Caco-2 (cell line): Measurements from ENCODE around the gene SLC4A1. TPM values are rescaled to one million over a fixed set of nuclear protein-coding genes. Genes with fewer than 3 reads are reported as not detected.
A peak's percentile ranks its signal among the peaks of the same experiment; 100 is the strongest.

Source experiments
- BruUV-seq: library from RNA; stranded (reverse); fragments of 400-500 nt; replicated peaks from 2 replicates; lab custom pipeline; 2021; lab: Mats Ljungman, UMichigan
- CTCF ChIA-PET: fragments of 300-600 bp; sonication (Branson Sonifier 250); formaldehyde crosslinking; loops from one replicate; lab custom pipeline; 2022; ENCODE audit warnings: antibody characterized with exemption; lab: Charles Lee
- POLR2A ChIA-PET: fragments of 300-600 bp; sonication (Branson Sonifier 250); formaldehyde crosslinking; loops from one replicate; lab custom pipeline; 2022; ENCODE audit warnings: antibody characterized with exemption; lab: Charles Lee
- DNase-seq, 2 experiments: peaks; one replicate each; pipeline versions ENCODE4 v3.0.0 to v3.0.0-alpha.2; 2020 to 2022
- H3K27me3 ChIP-seq: replicated peaks from 2 replicates; pipeline ENCODE4 v1.6.0; 2011; ENCODE audit warnings: low read length; ENCODE audit not compliant: control insufficient read depth, insufficient read depth
- H3K36me3 ChIP-seq: 2 replicates; pipeline ENCODE4 v1.5.1; 2011; ENCODE audit warnings: low read length; ENCODE audit not compliant: control insufficient read depth, insufficient read depth
- H3K4me1 ChIP-seq: fragments of 250-450 bp; sonication (Bioruptor Pico); 2 replicates; pipeline ENCODE4 v1.5.1; 2020; ENCODE audit warnings: mild to moderate bottlenecking
- H3K4me3 ChIP-seq: 2 replicates; pipeline ENCODE4 v1.5.1; 2011; ENCODE audit warnings: low read depth, mild to moderate bottlenecking, control low read depth, low read length
- H3K9me3 ChIP-seq: fragments of 250-450 bp; sonication (Bioruptor Pico); 2 replicates; pipeline ENCODE4 v1.5.1; 2020; ENCODE audit warnings: mild to moderate bottlenecking, moderate library complexity
- H3K27ac Mint-ChIP-seq: one replicate; pipeline ENCODE4 v1.8.0; 2022; ENCODE audit warnings: mixed read lengths; ENCODE audit not compliant: unreplicated experiment
- H3K27me3 Mint-ChIP-seq: one replicate; pipeline ENCODE4 v1.8.0; 2022; ENCODE audit warnings: mixed read lengths; ENCODE audit not compliant: insufficient read depth, unreplicated experiment
- H3K36me3 Mint-ChIP-seq: one replicate; pipeline ENCODE4 v1.8.0; 2022; ENCODE audit warnings: mild to moderate bottlenecking, mixed read lengths; ENCODE audit not compliant: insufficient read depth, unreplicated experiment
- H3K4me1 Mint-ChIP-seq: one replicate; pipeline ENCODE4 v1.8.0; 2022; ENCODE audit warnings: low read depth, mixed read lengths; ENCODE audit not compliant: unreplicated experiment
- H3K4me3 Mint-ChIP-seq: one replicate; pipeline ENCODE4 v1.8.0; 2022; ENCODE audit warnings: mild to moderate bottlenecking, moderate library complexity, mixed read lengths; ENCODE audit not compliant: unreplicated experiment
- H3K9me3 Mint-ChIP-seq: one replicate; pipeline ENCODE4 v1.8.0; 2022; ENCODE audit warnings: mixed read lengths; ENCODE audit not compliant: unreplicated experiment
- CTCF ChIP-seq, 2 experiments: fragments of 200-600 bp in 1 of 2; IDR thresholded peaks; 1 replicate in 1 of 2; 2 replicates in 1 of 2; pipeline versions ENCODE4 v1.5.1 to v1.8.0; 2011 to 2022; ENCODE audit warnings: antibody characterized with exemption in 1 of 2, control low read depth in 1 of 2, inconsistent platforms in 1 of 2, low read depth in 1 of 2, low read length in 1 of 2, mild to moderate bottlenecking in 1 of 2, moderate library complexity in 1 of 2; ENCODE audit not compliant: insufficient read depth in 1 of 2, severe bottlenecking in 1 of 2, unreplicated experiment in 1 of 2
- intact Hi-C: fragments of 100-400 bp; cut with micrococcal nuclease; formaldehyde crosslinking; loops from one replicate; pipeline ENCODE4 v1.10.0; 2022; ENCODE audit not compliant: unreplicated experiment
- total RNA-seq: library from RNA; stranded (reverse); gene quantifications from 2 replicates; pipeline ENCODE4 v1.2.3, GENCODE V29; 2022

The SLC4A1 gene
- total RNA-seq, 1 experiment from 2014 or later, result not detected

- peaks cover 12% of the 10 kb centered on the region for H3K4me1 Mint-ChIP-seq
- no peaks in the 10 kb centered on the region for H3K9me3 ChIP-seq
- no peak for TF ChIP-seq CTCF (IDR thresholded peaks at IDR 0.05; ENCODE audit: insufficient read depth in 1 of 2, low read depth in 1 of 2, low read length in 1 of 2, severe bottlenecking in 1 of 2, unreplicated experiment in 1 of 2)
- H3K27ac Mint-ChIP-seq, result no peak overlapping the region
- intact Hi-C loops, result no loop called here
- H3K4me1 ChIP-seq, result no peaks in the 10 kb centered on the region
- no TSS peak for BruUV-seq
- ChIA-PET CTCF (no interaction called here), POLR2A (no interaction called here)
- H3K36me3 Mint-ChIP-seq, result peaks cover 55% of the 10 kb centered on the region
- H3K27me3 Mint-ChIP-seq, result no peaks in the 10 kb centered on the region
- no peaks in the 10 kb centered on the region for H3K9me3 Mint-ChIP-seq
- H3K27me3 ChIP-seq, result no peaks in the 10 kb centered on the region
- H3K36me3 ChIP-seq, result peaks cover 2% of the 10 kb centered on the region
- H3K4me3 Mint-ChIP-seq, result no peak overlapping the region
- no peak overlapping the region for H3K4me3 ChIP-seq
- DNase-seq, result no peak
Measured at GRCh38 chr17:44207743-44208142, 60.2 kb downstream of the SLC4A1 start.

- H3K4me1 ChIP-seq, result no peaks in the 10 kb centered on the region
- H3K9me3 Mint-ChIP-seq, result no peaks in the 10 kb centered on the region
- no peak overlapping the region for H3K27ac Mint-ChIP-seq
- H3K36me3 ChIP-seq, result peaks cover 2% of the 10 kb centered on the region
- no peak overlapping the region for H3K4me3 Mint-ChIP-seq
- DNase-seq, result no peak
- ChIA-PET CTCF (interaction anchor here (0.6 kb wide), 1 partner anchor 305 kb away, joined by 10 read pairs; no protein-coding TSS in a partner anchor), POLR2A (interaction anchor here (0.6 kb wide), 1 partner anchor 814 kb away, joined by 3 read pairs; no protein-coding TSS in a partner anchor)
- H3K4me3 ChIP-seq, result no peak overlapping the region
- intact Hi-C loops, result no loop called here
- peaks cover 12% of the 10 kb centered on the region for H3K4me1 Mint-ChIP-seq
- H3K9me3 ChIP-seq, result no peaks in the 10 kb centered on the region
- H3K27me3 ChIP-seq, result no peaks in the 10 kb centered on the region
- H3K27me3 Mint-ChIP-seq, result no peaks in the 10 kb centered on the region
- BruUV-seq, result no TSS peak
- TF ChIP-seq CTCF (IDR thresholded peaks at IDR 0.05; ENCODE audit: insufficient read depth in 1 of 2, low read depth in 1 of 2, low read length in 1 of 2, severe bottlenecking in 1 of 2, unreplicated experiment in 1 of 2), result no peak
- H3K36me3 Mint-ChIP-seq, result peaks cover 52% of the 10 kb centered on the region
Measured at GRCh38 chr17:44207319-44207718, 60.6 kb downstream of the SLC4A1 start.

GRCh38 chr17:44206825-44207155, 61.1 kb downstream of the SLC4A1 start:
- peaks cover 47% of the 10 kb centered on the region for H3K36me3 Mint-ChIP-seq
- BruUV-seq, result TSS peak; percentile 43

More at GRCh38 chr17:44206825-44207155, 61.1 kb downstream of the SLC4A1 start:
- Mint-ChIP-seq H3K4me1 (peaks cover 12% of the 10 kb centered on the region), H3K4me3 (no peak overlapping the region), H3K27me3 (no peaks in the 10 kb centered on the region), H3K9me3 (no peaks in the 10 kb centered on the region), H3K27ac (no peak overlapping the region)
- H3K36me3 ChIP-seq, result peaks cover 2% of the 10 kb centered on the region
- DNase-seq, result no peak
- TF ChIP-seq CTCF (IDR thresholded peaks at IDR 0.05; ENCODE audit: insufficient read depth in 1 of 2, low read depth in 1 of 2, low read length in 1 of 2, severe bottlenecking in 1 of 2, unreplicated experiment in 1 of 2), result no peak
- no peaks in the 10 kb centered on the region for H3K27me3 ChIP-seq
- intact Hi-C loops, result no loop called here
- no peaks in the 10 kb centered on the region for H3K4me1 ChIP-seq
- H3K4me3 ChIP-seq, result no peak overlapping the region
- H3K9me3 ChIP-seq, result no peaks in the 10 kb centered on the region
- ChIA-PET CTCF (interaction anchor here (0.6 to 1.2 kb wide), 4 partner anchors 12 to 305 kb away, joined by 3 to 10 read pairs (median 4); partner anchors contain the start of gene GRN), POLR2A (interaction anchor here (0.6 kb wide), 1 partner anchor 814 kb away, joined by 3 read pairs; no protein-coding TSS in a partner anchor)
